CD4-positive, alpha-beta T cell treated with Interleukin-4 for 4 hours (primary cell): ENCODE measurements around the gene PDE3B.

ENCODE experiments used
- DNase-seq: peaks from one replicate; pipeline ENCODE4 v3.0.0-alpha.2; 2020

Gene PDE3B

GRCh38 chr11:14892036-14892556 lies 248.5 kb downstream of the PDE3B start, which contains the start of gene CYP2R1:
Gene CYP2R1, minus strand, starts transcription at chr11:14892231. Its CDS starts 26 bp downstream, at chr11:14892205.
- peak; percentile 96 for DNase-seq

- no peak for DNase-seq
These were observed 249.0 kb downstream of the PDE3B start for GRCh38 chr11:14892577-14892976.

- no peak for DNase-seq
These were observed 251.3 kb downstream of the PDE3B start for GRCh38 chr11:14894657-14895598.

GRCh38 chr11:14898355-14898754 lies 254.8 kb downstream of the PDE3B start:
- DNase-seq: no peak

GRCh38 chr11:14898906-14899305 lies 255.3 kb downstream of the PDE3B start:
- DNase-seq: no peak

GRCh38 chr11:14902650-14903350 lies 259.2 kb downstream of the PDE3B start:
- no peak for DNase-seq

- DNase-seq: peak; percentile 69
These were observed 261.1 kb downstream of the PDE3B start for GRCh38 chr11:14904745-14905103.

GRCh38 chr11:14905104-14906033 lies 261.8 kb downstream of the PDE3B start:
- peak; percentile 78 for DNase-seq

GRCh38 chr11:14906578-14906977 lies 263.0 kb downstream of the PDE3B start:
- no peak for DNase-seq

- DNase-seq: no peak
These were observed 263.4 kb downstream of the PDE3B start for GRCh38 chr11:14906993-14907392.

- peak; percentile 81 for DNase-seq
These were observed 264.0 kb downstream of the PDE3B start for GRCh38 chr11:14907411-14908213.

GRCh38 chr11:14908214-14908880 lies 264.7 kb downstream of the PDE3B start:
- peak; percentile 45 for DNase-seq

GRCh38 chr11:14914536-14914935 lies 270.9 kb downstream of the PDE3B start:
- DNase-seq: no peak

- no peak for DNase-seq
These were observed 272.8 kb downstream of the PDE3B start for GRCh38 chr11:14916403-14916802.
